GM10266 (cell line): Measurements from ENCODE around the gene PIK3CA.

Experiments
- DNase-seq: peaks from one replicate; pipeline ENCODE4 v3.0.0; 2012; ENCODE audit errors: extremely low spot score
- CTCF ChIP-seq: IDR thresholded peaks from 2 replicates; pipeline ENCODE4 v1.5.1; 2012; ENCODE audit warnings: mild to moderate bottlenecking, low read depth; ENCODE audit not compliant: control insufficient read depth, insufficient read depth; ENCODE audit errors: missing control alignments

PIK3CA gene

GRCh38 chr3:179263134-179263533, 115.0 kb downstream of the PIK3CA start:
- TF ChIP-seq CTCF, result no peak
- DNase-seq, result no peak

- no peak for TF ChIP-seq CTCF
- DNase-seq, result no peak
Observed at GRCh38 chr3:179264449-179264848, 116.3 kb downstream of the PIK3CA start.

GRCh38 chr3:179265092-179265491, 116.9 kb downstream of the PIK3CA start:
- DNase-seq, result no peak

GRCh38 chr3:179265875-179266274, 117.7 kb downstream of the PIK3CA start:
- peak; percentile 58 for DNase-seq
- no peak for TF ChIP-seq CTCF

More at GRCh38 chr3:179265092-179265491, 116.9 kb downstream of the PIK3CA start:
- TF ChIP-seq CTCF, result no peak

- no peak for DNase-seq
- no peak for TF ChIP-seq CTCF
Observed at GRCh38 chr3:179266701-179267211, 118.6 kb downstream of the PIK3CA start.

- no peak for DNase-seq
- no peak for TF ChIP-seq CTCF
Observed at GRCh38 chr3:179268400-179269051, 120.4 kb downstream of the PIK3CA start.

- TF ChIP-seq CTCF, result no peak
- no peak for DNase-seq
Observed at GRCh38 chr3:179269152-179269707, 121.1 kb downstream of the PIK3CA start.
